HFFc6 (cell line): Measurements from ENCODE around the gene PSMC2. TPM values are rescaled to one million over a fixed set of nuclear protein-coding genes. Genes with fewer than 3 reads are reported as not detected.

Experiments used
- DNase-seq: peaks from one replicate; pipeline ENCODE4 v3.0.0-alpha.2; 2018
- H3K27ac Mint-ChIP-seq: 2 replicates; pipeline ENCODE4 v1.8.0; 2020; ENCODE audit warnings: mild to moderate bottlenecking, mixed read lengths
- H3K27me3 Mint-ChIP-seq: 2 replicates; pipeline ENCODE4 v1.8.0; 2021; ENCODE audit warnings: mild to moderate bottlenecking, moderate library complexity, mixed read lengths; ENCODE audit not compliant: insufficient read depth
- H3K36me3 Mint-ChIP-seq: 2 replicates; pipeline ENCODE4 v1.8.0; 2021; ENCODE audit warnings: low read depth, mixed read lengths
- H3K4me1 Mint-ChIP-seq: 2 replicates; pipeline ENCODE4 v1.8.0; 2020; ENCODE audit warnings: low read depth, mixed read lengths
- H3K4me3 Mint-ChIP-seq: 2 replicates; pipeline ENCODE4 v1.8.0; 2020; ENCODE audit warnings: mild to moderate bottlenecking, moderate library complexity, mixed read lengths
- H3K9me3 Mint-ChIP-seq: 2 replicates; pipeline ENCODE4 v1.8.0; 2020; ENCODE audit warnings: mild to moderate bottlenecking, mixed read lengths
- total RNA-seq, 6 experiments: library from RNA; stranded (reverse); fragmentation: NEBNext Ultra II Directional; extraction: Animal tissue kit (Norgen Biotek cat#: 25700); gene quantifications; 2 replicates in 1 of 6; 3 replicates in 5 of 6; pipeline ENCODE4 v1.2.3, GENCODE V29; 2021
- TF ChIP-seq, protein P1 (sequence below): fragments of 200-600 bp; sonication (generic); IDR thresholded peaks from 2 replicates; pipeline ENCODE4 v1.5.0; 2021; ENCODE audit warnings: antibody characterized with exemption, mild to moderate bottlenecking

The PSMC2 gene
- total RNA-seq, 6 experiments from 2014 or later, result 170 to 191 (median 183) TPM

- H3K27me3 Mint-ChIP-seq, result no peaks in the 10 kb centered on the region
These were observed 26.6 kb downstream of the PSMC2 start for GRCh38 chr7:103373866-103374643.

DNA sequence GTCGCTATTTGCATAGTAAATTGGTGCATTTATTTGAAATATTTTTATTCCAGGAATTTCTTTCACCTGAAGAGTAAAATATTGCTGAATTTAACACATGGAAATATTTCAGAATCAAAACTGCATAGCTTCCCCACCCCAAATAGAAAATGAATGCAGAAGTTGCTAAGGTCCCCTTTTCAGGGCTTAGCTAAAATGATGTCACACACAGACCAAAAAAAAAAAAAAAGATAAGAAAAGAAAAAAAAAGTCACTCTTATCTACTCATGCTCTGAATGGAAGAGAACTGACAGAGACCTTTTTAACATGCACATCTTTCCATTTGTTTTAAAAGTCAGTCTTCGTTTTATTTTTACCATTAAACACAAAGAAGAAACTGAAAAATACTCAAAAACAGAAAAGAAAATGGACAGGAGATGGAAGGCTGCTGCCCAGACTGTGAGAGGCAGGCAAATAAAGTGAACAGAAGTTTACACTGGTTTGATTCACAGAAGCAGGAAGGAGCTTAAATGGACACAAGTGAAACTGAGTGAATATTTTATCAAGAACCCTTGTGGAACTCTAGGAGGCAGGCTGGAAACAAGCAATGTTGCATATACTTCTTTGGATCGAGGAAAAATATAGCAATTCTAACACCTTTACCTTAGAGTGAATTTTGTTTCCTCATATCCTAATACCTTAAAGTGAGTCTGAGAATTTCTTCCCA, 32.0 kb downstream of the PSMC2 start:
- no peak overlapping the region for H3K27ac Mint-ChIP-seq
- peaks cover 6% of the 10 kb centered on the region; the same call in 1 of the 2 replicates for H3K4me1 Mint-ChIP-seq
- DNase-seq, result no peak
- peaks cover 5% of the 10 kb centered on the region; the same call in 1 of the 2 replicates for H3K27me3 Mint-ChIP-seq
- H3K36me3 Mint-ChIP-seq, result no peaks in the 10 kb centered on the region
- H3K4me3 Mint-ChIP-seq, result no peak overlapping the region
- TF ChIP-seq, protein P1, sequence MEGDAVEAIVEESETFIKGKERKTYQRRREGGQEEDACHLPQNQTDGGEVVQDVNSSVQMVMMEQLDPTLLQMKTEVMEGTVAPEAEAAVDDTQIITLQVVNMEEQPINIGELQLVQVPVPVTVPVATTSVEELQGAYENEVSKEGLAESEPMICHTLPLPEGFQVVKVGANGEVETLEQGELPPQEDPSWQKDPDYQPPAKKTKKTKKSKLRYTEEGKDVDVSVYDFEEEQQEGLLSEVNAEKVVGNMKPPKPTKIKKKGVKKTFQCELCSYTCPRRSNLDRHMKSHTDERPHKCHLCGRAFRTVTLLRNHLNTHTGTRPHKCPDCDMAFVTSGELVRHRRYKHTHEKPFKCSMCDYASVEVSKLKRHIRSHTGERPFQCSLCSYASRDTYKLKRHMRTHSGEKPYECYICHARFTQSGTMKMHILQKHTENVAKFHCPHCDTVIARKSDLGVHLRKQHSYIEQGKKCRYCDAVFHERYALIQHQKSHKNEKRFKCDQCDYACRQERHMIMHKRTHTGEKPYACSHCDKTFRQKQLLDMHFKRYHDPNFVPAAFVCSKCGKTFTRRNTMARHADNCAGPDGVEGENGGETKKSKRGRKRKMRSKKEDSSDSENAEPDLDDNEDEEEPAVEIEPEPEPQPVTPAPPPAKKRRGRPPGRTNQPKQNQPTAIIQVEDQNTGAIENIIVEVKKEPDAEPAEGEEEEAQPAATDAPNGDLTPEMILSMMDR, result no peak
- H3K9me3 Mint-ChIP-seq, result no peaks in the 10 kb centered on the region

More at GRCh38 chr7:103373866-103374643, 26.6 kb downstream of the PSMC2 start:
- Mint-ChIP-seq H3K36me3 (peaks cover under 1% of the 10 kb centered on the region), H3K4me3 (no peak overlapping the region), H3K27ac (no peak overlapping the region), H3K9me3 (no peaks in the 10 kb centered on the region), H3K4me1 (no peaks in the 10 kb centered on the region)
- TF ChIP-seq, protein P1, result no peak
- DNase-seq, result no peak

DNA sequence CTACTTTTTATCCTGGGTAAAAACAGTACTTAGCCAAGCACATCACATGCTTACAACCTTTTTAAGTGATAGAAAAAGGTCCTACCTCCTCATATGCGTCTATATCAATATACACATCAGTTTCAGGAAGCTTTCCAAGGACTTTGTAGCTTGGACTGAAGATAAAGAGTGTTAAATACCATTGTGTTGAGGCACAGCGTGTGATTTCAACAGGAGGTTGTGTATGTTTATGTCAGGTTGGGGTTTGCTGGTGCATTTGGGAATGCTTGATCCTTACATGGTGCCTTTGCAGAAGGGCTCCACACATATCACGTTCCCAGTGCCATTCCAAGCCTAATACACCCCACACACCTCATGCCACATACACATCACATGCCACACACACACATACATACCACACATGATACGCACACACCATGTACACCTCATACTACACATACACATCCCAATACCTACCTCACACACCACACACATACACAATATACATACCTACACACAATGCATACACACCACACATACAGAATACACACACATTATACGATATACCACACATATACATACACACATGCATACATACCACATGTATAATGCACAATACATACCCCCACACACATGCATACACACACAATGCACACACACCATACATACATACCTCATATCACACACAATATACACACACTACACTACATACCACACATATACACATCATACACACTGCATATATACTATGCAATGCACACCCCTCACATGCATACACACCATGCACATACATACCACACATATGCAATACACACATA, 33.1 kb downstream of the PSMC2 start:
- Mint-ChIP-seq H3K4me1 (peaks cover 6% of the 10 kb centered on the region; the same call in 1 of the 2 replicates), H3K4me3 (no peak overlapping the region), H3K9me3 (no peaks in the 10 kb centered on the region), H3K36me3 (no peaks in the 10 kb centered on the region), H3K27ac (no peak overlapping the region), H3K27me3 (peaks cover 5% of the 10 kb centered on the region; the same call in 1 of the 2 replicates)
- TF ChIP-seq, protein P1, result no peak
- DNase-seq, result no peak

DNA sequence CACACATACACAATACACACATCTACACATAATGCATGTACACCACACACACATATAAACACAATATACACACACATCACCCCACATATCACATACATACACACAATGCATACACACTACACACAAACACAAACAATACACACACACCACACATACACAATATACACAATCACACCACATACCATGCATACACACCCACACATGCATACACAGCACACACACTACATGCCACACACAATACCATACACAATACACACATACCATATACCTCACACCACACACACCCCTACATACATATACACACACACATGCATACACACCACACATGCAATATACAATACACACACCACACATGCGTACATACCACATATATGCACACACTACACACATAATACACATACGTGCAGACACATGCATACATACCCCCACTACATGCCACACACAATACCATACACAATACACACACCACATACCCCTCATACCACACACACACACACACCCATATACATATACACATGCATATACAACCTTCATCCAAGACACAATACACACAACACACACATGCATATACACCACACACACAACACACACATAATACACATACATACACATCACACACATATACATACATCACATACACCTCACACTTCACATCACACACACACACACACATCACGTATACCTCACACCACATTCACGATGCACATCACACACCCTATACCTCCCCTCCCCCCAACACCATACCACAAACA, 34.0 kb downstream of the PSMC2 start:
- H3K4me1 Mint-ChIP-seq, result peaks cover 6% of the 10 kb centered on the region; the same call in 1 of the 2 replicates
- H3K27me3 Mint-ChIP-seq, result peaks cover 5% of the 10 kb centered on the region; the same call in 1 of the 2 replicates
- H3K27ac Mint-ChIP-seq, result no peak overlapping the region
- TF ChIP-seq, protein P1, result no peak
- DNase-seq, result no peak
- H3K9me3 Mint-ChIP-seq, result no peaks in the 10 kb centered on the region
- no peaks in the 10 kb centered on the region for H3K36me3 Mint-ChIP-seq
- H3K4me3 Mint-ChIP-seq, result no peak overlapping the region

GRCh38 chr7:103382032-103382402, 34.6 kb downstream of the PSMC2 start:
- no peak overlapping the region for H3K27ac Mint-ChIP-seq
- no peaks in the 10 kb centered on the region for H3K36me3 Mint-ChIP-seq
- H3K27me3 Mint-ChIP-seq, result peaks cover 5% of the 10 kb centered on the region; the same call in 1 of the 2 replicates
- H3K4me3 Mint-ChIP-seq, result no peak overlapping the region
- DNase-seq, result no peak
- TF ChIP-seq, protein P1, result no peak
- H3K9me3 Mint-ChIP-seq, result no peaks in the 10 kb centered on the region
- H3K4me1 Mint-ChIP-seq, result peaks cover 6% of the 10 kb centered on the region; the same call in 1 of the 2 replicates
